Prostate gland (tissue), 2 donors: ENCODE results near the gene NPTX1.

Experiments
- CTCF ChIP-seq, 4 experiments: fragments of 200-600 bp in 2 of 4; fragments of 450-650 bp in 2 of 4; sonication (generic) in 2 of 4; IDR thresholded peaks; 1 replicate in 3 of 4; 2 replicates in 1 of 4; pipeline ENCODE4 v1.5.1; 2016 to 2019; ENCODE audit warnings: antibody characterized with exemption in 4 of 4, mild to moderate bottlenecking in 2 of 4, moderate library complexity in 2 of 4
- POLR2A ChIP-seq: fragments of 450-650 bp; IDR thresholded peaks from one replicate; pipeline ENCODE4 v1.6.1; 2016; ENCODE audit warnings: antibody characterized with exemption, mild to moderate bottlenecking
- POLR2AphosphoS5 ChIP-seq: sonication (generic); formaldehyde crosslinking; IDR thresholded peaks from one replicate; pipeline ENCODE4 v1.6.1; 2017; ENCODE audit warnings: antibody characterized with exemption

- TF ChIP-seq POLR2AphosphoS5 (no peak), CTCF (IDR thresholded peaks at IDR 0.05) (no peak), POLR2A (no peak)
Observed at GRCh38 chr17:80425835-80426426, 50.5 kb downstream of the NPTX1 start.
